Activated CD8-positive, alpha-beta T cell treated with anti-CD3 and anti-CD28 coated beads for 36 hours (primary cell): ENCODE measurements around the gene C12orf42. TPM values are rescaled to one million over a fixed set of nuclear protein-coding genes. Genes with fewer than 3 reads are reported as not detected.

Source experiments
- ATAC-seq: fragments of 200-7000 bp; cut with Tn5 transposase; one replicate; pipeline ENCODE4 v1.10.0; 2021; ENCODE audit warnings: mild to moderate bottlenecking, moderate library complexity
- CTCF ChIA-PET: fragments of 350-600 bp; sonication (Branson Sonifier 250); formaldehyde crosslinking; loops from one replicate; lab custom pipeline; 2021; ENCODE audit warnings: antibody characterized with exemption; lab: Charles Lee
- POLR2A ChIA-PET: fragments of 350-600 bp; sonication (Branson Sonifier 250); formaldehyde crosslinking; loops from one replicate; lab custom pipeline; 2021; ENCODE audit warnings: antibody characterized with exemption; lab: Charles Lee
- DNase-seq: peaks from one replicate; pipeline ENCODE4 v3.0.0-alpha.2; 2020
- H3K27ac Mint-ChIP-seq: one replicate; pipeline ENCODE4 v1.8.0; 2021; ENCODE audit warnings: mild to moderate bottlenecking, mixed read lengths
- H3K27me3 Mint-ChIP-seq: one replicate; pipeline ENCODE4 v1.8.0; 2021; ENCODE audit warnings: mixed read lengths
- H3K36me3 Mint-ChIP-seq: one replicate; pipeline ENCODE4 v1.8.0; 2021; ENCODE audit warnings: low read depth, mixed read lengths
- H3K4me1 Mint-ChIP-seq: one replicate; pipeline ENCODE4 v1.8.0; 2021; ENCODE audit warnings: low read depth, mixed read lengths
- H3K4me3 Mint-ChIP-seq: one replicate; pipeline ENCODE4 v1.8.0; 2021; ENCODE audit warnings: mild to moderate bottlenecking, moderate library complexity, mixed read lengths
- H3K9me3 Mint-ChIP-seq: one replicate; pipeline ENCODE4 v1.8.0; 2021; ENCODE audit warnings: mixed read lengths
- CTCF ChIP-seq: fragments of 200-600 bp; IDR thresholded peaks from one replicate; pipeline ENCODE4 v1.8.0; 2022; ENCODE audit warnings: antibody characterized with exemption, mild to moderate bottlenecking
- intact Hi-C: fragments of 100-400 bp; cut with micrococcal nuclease; formaldehyde crosslinking; loops from one replicate; pipeline ENCODE4 v1.10.0; 2022
- total RNA-seq, 2 experiments: library from RNA; stranded (reverse); gene quantifications; one replicate each; pipeline ENCODE4 v1.2.3, GENCODE V29; 2021

Gene C12orf42
- total RNA-seq, 2 experiments from 2014 or later = 0.49 to 1.4 TPM

DNA sequence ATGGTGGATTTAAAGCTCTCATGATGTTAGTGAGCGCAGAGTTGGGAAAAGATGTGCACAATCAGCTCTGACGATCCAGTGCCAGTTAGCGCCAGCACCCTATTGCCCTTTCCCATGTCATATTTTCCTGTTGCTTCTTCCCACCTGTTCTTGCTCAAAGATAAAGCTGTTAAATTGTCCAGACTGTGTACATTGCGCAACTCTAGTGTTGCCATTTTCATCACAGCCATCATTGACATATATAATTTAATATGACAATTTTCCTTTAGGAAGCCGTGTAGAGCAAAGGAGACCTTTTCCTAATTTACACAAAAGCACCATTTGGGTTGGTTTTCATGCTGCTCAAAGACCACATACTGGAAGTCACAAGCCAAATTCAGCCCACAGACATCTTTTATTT is 5.7 kb upstream of the C12orf42 start:
- H3K4me3 Mint-ChIP-seq = no peak overlapping the region
- H3K36me3 Mint-ChIP-seq = no peaks in the 10 kb centered on the region
- no peak for ATAC-seq
- H3K27ac Mint-ChIP-seq = no peak overlapping the region
- intact Hi-C loops = loop anchor here (5.0 kb wide), 1 partner anchor 549 kb away; no protein-coding TSS in a partner anchor
- H3K27me3 Mint-ChIP-seq = peaks cover 4% of the 10 kb centered on the region
- H3K4me1 Mint-ChIP-seq = peaks cover 45% of the 10 kb centered on the region
- ChIA-PET CTCF (no interaction called here), POLR2A (no interaction called here)
- no peak for TF ChIP-seq CTCF
- no peak for DNase-seq
- peaks cover 6% of the 10 kb centered on the region for H3K9me3 Mint-ChIP-seq

DNA sequence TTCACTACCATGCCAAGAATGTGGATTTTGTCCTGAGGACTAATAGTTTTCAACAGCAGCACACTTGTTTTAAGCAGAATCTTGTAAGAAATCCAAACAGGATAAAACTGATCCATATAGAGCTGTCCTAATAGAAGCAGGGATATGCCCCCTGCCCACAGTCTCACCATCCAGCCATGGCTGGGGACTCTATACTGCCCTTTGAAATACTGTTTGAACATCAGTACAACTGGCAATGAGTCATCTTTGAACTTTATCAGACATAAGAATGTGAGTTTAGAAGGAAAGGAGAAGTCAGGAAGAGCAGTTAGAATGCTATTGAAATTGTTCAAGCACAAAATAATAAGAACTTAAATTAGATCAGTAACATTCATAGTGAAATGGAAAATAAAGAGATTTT is 3.8 kb upstream of the C12orf42 start:
- TF ChIP-seq CTCF = no peak
- ChIA-PET CTCF (no interaction called here), POLR2A (no interaction called here)
- no peak overlapping the region for H3K4me3 Mint-ChIP-seq
- peaks cover 38% of the 10 kb centered on the region for H3K4me1 Mint-ChIP-seq
- DNase-seq (no peak), ATAC-seq (peak; percentile 11)
- H3K27me3 Mint-ChIP-seq = peaks cover 7% of the 10 kb centered on the region
- no peaks in the 10 kb centered on the region for H3K36me3 Mint-ChIP-seq
- H3K9me3 Mint-ChIP-seq = peaks cover 6% of the 10 kb centered on the region
- intact Hi-C loops = no loop called here
- H3K27ac Mint-ChIP-seq = peak overlapping the region; percentile 58

DNA sequence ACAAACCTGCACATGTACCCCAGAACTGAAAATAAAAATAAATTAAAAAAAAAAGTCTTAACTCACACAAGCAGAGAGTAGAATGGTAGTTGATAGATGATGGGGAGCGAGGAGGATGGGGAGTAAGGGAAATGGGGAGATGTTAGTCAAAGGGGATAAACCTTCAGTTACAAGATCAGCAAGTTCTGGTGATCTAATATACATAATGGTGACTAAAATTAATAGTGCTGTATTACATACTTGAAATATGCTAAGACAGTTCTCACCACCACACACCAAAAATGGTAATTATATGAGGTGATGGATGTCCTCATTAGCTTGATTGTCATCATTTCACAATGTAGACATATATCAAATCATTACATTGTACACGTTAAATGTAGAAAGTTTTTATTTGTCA is 3.2 kb upstream of the C12orf42 start:
- Mint-ChIP-seq H3K4me1 (peaks cover 38% of the 10 kb centered on the region), H3K27me3 (peaks cover 11% of the 10 kb centered on the region), H3K27ac (peak overlapping the region; percentile 58), H3K36me3 (no peaks in the 10 kb centered on the region), H3K4me3 (no peak overlapping the region), H3K9me3 (peaks cover 6% of the 10 kb centered on the region)
- peak; percentile 28 for DNase-seq
- intact Hi-C loops = no loop called here
- no peak for TF ChIP-seq CTCF
- ATAC-seq = peak; percentile 41
- POLR2A ChIA-PET = no interaction called here
- CTCF ChIA-PET = no interaction called here

DNA sequence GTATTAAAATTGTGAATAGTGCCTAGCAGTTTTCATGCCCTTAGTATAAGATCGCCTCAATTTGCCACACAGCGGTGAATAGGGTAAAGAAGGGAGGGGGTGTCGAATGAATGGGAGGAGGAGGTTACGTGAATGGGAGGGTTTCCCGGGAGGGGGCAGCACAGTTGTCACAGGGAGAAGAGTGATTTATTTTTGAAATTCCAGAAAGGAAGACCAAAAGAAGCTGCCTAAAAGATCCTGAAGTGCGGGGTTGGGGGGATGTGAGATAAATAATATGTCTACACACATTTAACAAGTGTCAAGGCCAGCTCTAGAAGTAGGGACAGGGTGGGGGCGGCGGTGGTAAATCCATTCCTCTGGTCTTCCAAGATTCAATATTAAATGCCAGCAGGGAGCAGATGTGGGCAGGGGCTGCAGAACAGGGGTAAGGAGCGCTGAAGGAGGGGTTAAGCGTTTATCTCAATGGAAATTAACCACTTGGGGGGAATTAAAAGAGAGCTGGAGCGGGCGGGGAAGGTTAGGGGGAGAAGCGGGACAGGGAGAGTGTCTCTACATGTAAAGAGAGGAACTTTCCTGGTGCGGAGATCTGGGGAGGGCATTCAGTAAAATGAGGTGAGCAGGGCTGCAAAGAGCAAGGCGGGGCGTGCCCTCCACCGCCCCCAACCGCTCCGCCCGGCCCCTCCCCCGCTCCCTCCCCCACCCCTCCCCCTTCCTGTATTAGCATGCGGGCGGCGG is 867 bp downstream of the C12orf42 start:
- Mint-ChIP-seq H3K36me3 (no peaks in the 10 kb centered on the region), H3K9me3 (peaks cover 6% of the 10 kb centered on the region), H3K4me1 (peaks cover 29% of the 10 kb centered on the region), H3K27me3 (peaks cover 13% of the 10 kb centered on the region), H3K27ac (peak overlapping the region; percentile 10), H3K4me3 (peak overlapping the region; percentile 64)
- no peak for DNase-seq
- CTCF ChIA-PET = interaction anchor here (0.6 to 7.1 kb wide), 2 partner anchors 45 to 53 kb away, joined by 3 to 81 read pairs; no protein-coding TSS in a partner anchor
- intact Hi-C loops = loop anchor here (2.0 kb wide), 1 partner anchor 54 kb away; no protein-coding TSS in a partner anchor
- no peak for TF ChIP-seq CTCF
- ATAC-seq = no peak
- POLR2A ChIA-PET = interaction anchor here (0.6 kb wide), 1 partner anchor 37 kb away, joined by 3 read pairs; no protein-coding TSS in a partner anchor
